Activated naive CD4-positive, alpha-beta T cell treated with anti-CD3 and anti-CD28 coated beads, Interleukin-2, amount 50 U/mL, for 16 hours (primary cell): ENCODE measurements around the gene TYSND1.
A peak's percentile ranks its signal among the peaks of the same experiment; 100 is the strongest.
"Not testable (repeated sequence)": the region's sequence is repeated elsewhere in the genome, so short reads cannot be mapped to it uniquely, and the experiment has no call there.

ENCODE experiments used
- DNase-seq: peaks from one replicate; pipeline ENCODE4 v3.0.0-alpha.2; 2020

TYSND1 gene

DNA sequence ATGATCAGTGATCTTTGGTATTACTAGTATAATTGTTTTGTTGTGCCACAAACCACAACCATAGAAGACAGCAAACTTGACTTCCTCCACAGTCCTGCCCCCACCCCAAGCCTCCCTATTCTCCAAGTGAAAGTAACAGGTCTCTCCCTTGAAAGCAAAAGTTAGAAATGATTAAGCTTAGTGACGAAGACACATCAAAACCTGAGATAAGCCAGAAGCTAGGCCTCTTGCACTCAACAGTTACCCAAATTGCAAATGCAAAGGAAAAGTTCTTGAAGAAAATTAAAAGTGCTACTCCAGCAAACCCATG is 16.3 kb upstream of the TYSND1 start:
- DNase-seq: peak; percentile 67

DNA sequence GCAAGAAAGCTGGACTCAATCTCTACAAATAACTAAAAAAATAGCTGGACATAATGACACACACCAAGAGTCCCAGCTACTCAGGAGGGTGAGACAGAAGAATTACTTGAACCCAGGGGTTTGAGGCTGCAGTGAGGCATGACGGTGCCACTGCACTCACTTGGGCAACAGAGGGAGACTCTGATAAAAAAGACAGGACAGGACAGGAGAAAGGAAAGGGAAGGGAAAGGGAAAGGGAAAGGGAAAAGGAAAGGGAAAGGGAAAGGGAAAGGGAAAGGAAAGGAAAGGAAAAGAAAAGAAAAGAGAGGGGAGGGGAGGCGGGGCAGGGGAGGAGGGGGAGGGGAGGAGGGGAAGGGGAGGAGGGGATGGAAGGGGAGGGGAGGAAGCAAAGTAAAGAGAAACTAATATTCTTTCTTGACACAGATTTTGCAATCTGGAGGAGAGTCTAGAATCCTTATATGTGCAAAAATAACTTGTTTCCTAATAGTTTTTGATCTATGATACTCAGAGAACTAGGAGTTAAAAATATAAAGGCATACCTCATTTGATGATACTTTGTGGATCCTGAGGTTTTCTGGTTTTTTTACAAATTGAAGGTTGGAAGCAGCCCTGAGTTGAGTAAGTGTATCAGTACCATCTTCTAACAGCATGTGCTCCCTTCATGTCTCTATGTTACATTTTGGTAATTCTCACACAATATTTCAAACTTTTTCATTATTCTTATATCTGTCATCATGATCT is 15.8 kb upstream of the TYSND1 start:
- no peak for DNase-seq

DNA sequence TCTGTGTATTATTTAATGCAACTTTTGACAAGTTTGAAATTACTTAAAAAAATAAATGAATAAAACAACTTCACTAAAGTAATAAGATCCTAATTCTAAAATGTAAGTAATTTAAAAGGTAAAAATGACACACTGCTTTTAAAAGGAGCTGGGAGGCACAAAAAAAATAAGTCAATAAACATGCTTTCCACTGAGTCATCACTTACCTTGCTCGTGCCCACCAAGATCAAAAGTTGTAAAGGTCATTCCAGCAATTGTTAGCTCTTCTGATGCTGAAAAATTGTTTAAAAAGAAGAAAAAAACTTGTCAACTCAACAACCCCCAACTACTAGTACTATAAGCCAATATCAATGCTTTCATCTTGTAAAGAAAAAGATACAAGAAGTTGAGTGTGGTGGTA is 14.3 kb upstream of the TYSND1 start:
- no peak for DNase-seq

DNA sequence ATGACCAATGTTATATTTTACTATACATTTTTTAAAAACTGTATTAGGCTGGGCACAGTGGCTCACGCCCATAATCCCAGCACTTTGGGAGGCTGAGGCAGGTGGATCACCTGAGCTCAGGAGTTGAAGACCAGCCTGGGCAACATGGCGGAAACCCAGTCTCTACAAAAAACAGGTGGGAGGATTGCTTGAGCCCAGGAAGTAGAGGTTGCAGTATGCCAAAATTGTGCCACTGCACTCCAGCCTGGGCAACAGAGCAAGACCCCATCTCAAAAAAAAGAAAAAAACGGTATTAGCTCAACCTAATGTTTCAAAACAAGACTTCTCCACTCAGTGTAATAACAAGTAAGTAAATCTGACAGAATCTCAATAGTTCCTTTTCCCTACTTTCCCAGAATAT is 12.9 kb upstream of the TYSND1 start:
- not testable (repeated sequence) for DNase-seq

DNA sequence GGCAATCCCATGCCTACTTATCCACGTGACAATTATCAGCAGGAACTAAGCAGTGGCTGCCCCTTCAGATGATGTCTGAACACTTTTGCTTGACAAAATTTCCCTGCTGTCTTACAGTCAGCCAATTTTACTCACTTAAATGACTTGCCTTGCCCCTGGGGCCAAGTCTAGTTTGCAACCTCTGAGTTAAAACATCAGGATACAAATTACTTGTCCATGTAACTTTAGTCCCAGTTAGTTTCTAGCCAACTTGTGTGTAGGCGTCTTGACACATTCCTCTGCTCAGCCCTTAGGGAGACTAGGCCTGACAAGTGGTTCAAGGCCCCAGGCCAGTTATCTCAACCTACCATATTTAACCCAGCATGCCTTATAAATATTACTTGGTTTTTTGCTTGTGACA is 11.6 kb upstream of the TYSND1 start:
- no peak for DNase-seq

DNA sequence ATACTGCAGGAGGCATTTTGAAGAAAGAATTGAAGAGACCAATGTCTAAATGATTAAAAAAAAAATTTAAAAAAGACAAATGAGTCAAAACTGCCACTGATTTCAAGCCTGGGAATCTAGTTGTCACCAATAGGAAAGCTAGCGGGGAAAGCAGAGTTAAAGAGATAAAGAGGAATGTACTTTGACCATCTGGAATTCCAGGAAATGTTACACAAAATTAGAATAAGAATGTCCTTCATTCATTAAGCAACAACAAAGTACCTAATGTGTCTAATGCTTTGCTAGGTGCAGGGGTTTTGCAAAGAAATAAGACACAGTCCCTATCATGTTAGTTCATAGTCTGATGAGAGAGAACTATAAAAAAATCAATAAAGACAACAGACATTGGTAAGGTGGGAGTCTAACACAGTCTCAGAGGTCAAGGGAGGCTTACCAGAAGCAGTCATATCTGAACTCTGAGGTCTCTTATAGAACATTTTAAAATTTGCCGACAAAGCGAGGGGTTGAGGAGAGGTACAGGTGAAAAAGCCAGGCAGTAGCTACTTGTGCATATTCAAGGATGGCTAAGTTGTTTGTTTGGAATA is 8.8 kb upstream of the TYSND1 start:
- DNase-seq: no peak

DNA sequence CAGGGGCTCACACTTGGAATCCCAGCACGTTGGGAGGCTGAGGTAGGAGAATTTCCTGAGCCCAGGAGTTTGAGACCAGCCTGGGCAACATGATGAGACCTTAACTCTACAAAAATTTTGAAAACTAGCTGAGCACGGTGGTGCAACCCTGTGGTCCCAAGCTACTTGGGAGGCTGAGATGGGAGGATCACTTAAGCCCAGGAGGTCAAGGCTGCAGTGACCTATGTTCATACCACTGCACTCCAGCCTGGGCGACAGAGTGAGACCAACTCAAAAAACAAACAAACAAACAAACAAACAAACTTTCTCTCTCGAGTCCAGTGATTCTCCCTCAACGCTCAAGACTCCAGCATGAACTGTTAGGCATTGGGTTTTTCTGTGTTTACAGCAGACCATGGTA is 2.0 kb upstream of the TYSND1 start:
- DNase-seq: no peak

DNA sequence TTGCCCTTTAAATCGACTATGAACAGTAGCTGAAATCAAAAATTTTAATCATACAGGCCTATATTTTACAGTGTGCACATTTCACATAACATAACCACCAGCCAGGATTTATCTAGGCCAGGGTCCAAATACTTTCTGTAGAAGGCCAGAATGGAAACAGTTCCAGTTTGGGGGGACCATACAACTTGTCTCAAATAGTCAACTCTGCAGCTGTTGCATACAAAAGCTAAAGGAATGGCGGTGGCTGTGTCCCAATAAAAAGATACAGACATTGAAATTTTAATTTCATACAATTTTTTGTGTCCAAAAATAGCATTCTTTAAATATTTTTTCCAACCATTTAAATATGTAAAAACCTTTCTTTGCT is 742 bp upstream of the TYSND1 start:
- DNase-seq: no peak

DNA sequence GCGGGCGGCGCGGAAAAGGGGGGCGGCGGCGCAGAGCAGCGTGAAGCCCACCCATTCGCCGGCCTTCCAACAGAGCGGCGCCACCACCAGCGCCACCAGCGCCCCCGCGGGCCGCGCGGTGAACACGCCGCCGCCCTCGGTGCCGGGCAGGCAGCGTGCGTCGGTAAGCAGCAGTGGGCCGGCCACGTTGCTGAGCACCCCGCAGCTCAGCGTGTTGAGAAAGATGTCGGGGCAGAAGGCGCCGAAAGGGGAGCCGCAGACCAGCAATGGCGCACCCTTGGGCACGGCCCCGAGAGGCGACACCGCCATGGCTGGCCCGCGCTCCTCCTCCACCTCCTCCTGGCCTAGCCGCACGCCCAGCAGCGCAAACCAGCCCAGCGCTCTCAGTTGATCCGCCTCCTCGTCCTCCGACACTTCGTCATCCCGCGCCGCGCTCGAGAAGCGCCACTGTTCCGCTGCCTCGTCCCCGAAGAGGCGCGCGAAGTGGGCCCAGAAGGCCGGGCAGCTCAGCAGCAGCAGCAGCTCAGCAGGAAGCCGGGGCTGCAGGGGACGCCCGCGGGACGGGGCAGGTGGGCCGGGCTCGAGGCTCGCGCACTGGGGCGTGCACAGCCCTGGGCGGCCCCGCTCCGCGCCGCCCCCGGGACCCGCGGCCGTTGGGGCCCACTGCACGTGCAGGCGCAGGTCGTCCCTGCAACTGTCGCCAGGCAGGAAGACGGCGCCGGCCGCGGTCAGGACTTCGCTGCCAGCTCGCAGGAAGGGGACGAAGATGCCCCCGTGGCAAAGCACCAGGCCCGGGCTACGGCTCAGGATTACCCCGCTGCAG is 623 bp downstream of the TYSND1 start:
- peak; percentile 74 for DNase-seq

DNA sequence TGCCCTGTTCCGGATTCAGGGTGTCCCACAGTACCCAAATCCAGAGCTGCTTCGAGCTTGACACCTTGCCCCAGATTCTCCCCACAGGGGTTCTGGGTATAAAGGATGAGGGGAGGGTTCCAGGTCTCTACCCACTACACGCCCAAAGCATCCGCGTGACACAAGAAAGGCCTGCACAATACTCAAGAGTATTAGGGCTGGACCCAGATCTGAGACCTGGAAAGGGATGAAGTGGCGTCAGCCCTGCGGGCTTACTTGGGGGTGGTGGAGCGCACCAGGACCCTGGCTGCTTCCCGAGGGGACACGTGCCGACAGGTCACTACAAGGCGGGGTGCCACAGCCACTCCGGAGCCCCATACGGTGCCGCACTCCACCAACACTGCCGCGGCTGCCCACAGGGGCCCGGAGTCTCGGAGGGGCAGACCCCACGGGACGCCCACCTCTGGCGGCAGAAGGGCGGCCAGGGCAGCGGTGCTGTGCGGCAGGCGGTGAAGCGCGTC is 1.3 kb downstream of the TYSND1 start:
- DNase-seq: no peak

DNA sequence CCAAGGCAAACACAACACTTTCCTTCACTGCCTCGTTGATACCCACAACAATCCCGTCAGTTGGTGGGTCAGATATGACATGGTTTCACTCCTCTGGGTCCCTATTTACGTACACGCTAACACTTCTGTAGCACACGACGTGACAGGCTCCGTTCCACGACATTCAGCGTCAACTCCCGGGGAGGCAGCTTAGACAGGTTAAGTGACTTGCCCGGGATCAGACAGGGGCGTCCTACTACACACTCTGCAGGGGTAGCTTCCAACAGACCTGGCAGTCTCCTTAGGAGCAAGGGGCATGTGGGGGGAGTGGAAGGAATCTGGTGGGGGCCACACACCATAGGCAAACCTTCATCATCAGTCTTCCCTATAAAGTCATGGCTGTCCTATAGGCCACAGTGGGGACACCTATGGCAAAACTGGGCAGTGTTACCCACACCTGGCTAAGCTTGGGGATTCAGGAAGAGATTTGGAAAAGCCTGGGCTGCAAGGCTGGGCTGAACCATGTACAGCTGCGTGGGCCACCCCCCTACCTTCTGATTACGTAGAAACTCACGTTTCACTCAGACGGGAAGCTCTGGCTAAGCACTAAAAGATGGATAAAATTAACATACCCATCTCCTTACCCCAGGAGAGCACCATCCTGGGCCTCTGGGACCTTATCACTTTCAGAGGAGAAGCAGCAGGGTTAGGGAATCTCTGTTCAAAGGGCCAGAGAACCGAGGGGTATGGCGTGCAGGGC is 2.0 kb downstream of the TYSND1 start:
- DNase-seq: no peak

DNA sequence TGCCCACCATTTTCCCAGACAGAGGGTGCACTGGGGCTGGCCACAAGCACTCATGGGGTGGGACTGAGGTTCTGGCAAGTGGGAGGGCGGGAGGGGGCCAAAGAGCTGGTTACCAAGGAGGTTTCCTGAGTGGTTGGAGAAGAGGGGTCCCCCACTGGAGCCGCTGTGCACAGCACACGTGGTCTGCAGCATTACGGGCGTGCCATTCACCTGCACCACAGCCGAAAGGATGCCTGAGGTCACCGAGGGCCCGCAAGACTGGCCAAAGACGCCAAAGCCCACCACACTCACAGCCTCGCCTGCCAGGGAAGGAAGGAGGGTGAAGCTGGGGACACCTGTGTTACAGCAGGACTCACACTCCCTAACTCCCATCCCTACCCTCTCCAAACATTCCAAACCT is 3.9 kb downstream of the TYSND1 start:
- DNase-seq: no peak

DNA sequence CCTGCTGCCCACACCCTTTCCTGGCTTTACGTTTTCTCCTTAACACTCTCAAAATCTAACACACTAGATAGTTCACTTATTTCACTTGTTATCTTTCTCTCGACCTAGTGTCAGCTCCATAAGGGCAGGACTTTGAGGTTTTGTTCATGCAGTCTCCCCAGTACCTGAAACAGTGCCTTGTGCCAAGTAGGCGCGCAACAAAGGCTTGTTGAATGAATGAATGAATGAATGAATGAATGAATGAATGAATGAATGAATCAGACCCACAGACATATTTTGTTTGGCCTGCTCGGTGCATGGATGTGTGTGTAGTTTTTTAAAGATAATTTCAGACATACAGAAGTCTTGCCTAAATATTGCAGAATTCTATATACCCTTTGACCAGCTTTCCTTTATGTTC is 6.2 kb downstream of the TYSND1 start:
- no peak for DNase-seq

DNA sequence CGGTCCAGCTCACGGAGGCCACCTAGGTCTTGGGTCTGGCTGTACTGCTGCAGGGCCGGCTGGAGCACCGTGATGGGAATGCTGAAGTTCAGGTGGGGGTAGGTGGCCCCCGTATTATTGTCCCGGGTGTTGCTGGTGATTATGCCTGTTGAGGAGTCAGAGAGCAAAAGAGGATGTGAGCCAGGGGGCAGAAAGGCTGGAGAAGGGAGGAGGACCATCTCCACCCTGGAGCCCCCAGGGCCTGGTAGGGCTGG is 6.6 kb downstream of the TYSND1 start:
- DNase-seq: no peak

DNA sequence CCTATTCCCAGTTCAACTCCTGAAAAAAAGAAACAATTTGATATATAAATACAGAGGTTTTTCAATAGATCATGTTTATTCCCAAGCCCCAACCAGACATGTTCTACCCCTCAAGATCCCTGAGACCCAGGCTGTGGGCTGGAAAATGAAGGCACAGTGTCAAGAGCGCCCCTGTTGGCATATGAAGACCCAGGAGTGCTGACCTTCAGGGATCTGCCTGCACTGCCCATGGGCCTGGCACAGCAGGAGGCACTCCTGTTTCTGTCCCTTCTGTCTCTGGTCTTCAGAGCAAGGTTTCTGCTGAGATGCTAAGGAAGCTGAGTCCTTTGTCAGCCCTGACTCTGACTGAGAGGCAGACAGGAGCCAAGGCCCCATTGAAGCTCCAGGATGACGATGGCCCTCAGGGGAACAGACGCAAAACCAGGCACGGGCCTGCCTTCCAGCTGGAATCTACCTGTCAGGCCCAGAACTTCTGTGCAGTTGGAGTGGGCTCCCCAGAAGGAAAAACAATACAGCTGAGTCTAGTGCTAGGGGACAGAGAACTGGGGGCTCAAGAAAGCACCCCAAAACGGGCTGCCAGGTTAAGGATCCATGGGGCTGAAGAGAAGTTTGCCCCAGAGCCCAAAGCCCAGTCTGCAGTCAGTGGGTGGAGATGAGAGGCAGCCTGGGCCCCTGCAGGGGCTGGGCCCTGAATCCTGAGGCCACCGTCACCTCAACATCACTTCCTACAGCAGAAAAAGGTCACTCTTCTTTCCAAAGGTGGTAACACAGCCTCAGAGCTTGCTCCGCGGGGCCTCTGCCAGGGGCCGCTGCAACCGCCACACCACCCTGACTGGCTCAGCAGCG is 7.1 kb downstream of the TYSND1 start:
- DNase-seq: no peak

DNA sequence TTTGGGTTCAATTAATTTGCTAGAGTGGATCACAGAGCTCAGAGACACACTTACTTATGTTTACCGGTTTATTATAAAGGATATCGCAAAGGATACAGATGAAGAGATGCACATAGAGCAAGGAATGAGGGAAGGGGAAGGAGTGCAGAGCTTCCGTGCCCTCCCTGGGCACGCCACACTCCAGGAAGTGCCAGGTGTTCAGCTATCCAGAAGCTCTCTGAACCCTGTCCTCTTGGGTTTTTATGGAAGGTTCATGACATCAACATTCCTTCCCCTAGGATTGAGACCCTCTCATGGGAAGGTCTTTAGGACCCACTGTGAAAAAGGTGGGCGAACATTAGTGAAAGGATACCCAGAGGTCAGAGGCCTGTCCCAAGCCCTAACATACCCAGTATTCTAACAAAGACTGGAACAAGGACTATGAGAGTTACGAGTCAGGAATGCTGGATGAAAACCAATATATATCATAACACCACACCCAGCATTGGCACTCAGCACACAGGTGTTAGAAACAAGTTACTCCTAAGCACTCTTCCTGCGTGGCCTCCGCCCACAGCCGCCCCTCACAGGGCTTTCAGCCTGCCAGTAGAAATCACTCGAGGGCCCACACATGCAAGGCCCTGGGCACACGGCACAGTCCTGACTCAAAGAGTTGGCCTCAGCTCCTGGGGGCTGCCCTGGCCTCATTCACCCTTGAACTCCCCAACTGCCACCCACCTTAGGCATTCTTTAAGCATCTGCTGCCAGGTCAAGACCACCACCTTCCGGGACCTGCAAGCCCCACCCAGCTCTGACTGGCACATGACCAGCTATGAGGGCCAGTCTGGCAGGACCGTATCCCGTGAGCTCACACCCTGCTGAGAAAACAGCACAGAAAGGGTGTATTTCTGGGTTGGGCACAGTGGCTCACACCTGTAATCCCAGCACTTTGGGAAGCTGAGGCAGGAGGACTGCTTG is 8.3 kb downstream of the TYSND1 start:
- DNase-seq: no peak

DNA sequence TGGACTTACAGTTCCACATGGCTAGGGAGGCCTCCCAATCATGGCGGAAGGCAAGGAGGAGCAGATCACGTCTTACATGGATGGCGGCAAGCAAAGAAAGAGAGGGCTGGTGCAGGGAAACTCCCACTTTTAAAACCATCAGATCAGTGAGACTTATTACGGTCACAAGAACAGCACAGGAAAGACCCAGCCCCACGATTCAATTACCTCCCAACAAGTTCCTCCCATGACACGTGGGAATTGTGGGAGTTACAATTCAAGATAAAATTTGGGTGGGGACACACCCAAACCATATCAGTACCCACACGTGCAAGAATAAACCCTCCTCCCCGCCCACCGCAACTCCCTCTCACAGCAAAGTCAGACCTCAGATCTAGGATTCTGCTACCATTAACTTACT is 9.4 kb downstream of the TYSND1 start:
- no peak for DNase-seq

DNA sequence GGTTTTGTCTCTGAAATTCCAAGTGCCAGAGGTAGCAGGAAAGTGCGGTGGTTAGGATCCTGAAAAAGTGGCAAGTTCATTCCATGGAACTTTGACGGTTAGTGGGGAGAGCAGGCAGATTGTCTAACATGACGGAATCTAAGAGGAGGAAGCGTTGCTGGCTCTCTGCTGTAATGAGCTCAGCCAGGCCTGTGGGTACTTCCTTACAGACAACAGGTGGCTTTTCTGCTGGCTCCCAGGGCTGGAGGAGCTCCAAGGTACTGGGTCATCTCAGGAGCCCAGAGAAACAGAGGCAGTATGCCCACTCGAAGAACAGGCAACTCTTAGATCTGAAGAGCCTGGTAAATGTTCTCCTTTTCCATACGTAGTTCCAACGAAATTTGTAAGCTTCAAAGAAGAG is 10.8 kb downstream of the TYSND1 start:
- DNase-seq: no peak

DNA sequence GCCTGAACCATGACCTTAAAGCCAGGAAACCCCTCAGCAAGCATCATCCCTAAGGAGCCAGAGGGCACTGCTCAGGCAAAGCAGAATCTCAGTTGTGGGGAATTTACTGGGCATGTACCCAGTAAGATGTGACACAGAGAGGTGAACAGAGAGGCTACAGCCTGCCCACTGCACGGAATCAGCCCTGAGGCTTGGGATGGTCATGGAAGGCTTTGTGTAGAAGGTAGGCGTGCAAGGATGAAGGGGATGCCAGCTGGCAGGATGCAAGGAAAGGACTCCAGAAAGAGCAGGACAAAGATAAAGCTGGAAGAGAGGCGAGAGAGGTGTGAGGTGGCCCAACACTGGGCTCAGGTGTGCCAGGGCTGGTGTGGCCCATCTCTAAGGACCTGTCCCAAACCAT is 11.5 kb downstream of the TYSND1 start:
- DNase-seq: no peak

DNA sequence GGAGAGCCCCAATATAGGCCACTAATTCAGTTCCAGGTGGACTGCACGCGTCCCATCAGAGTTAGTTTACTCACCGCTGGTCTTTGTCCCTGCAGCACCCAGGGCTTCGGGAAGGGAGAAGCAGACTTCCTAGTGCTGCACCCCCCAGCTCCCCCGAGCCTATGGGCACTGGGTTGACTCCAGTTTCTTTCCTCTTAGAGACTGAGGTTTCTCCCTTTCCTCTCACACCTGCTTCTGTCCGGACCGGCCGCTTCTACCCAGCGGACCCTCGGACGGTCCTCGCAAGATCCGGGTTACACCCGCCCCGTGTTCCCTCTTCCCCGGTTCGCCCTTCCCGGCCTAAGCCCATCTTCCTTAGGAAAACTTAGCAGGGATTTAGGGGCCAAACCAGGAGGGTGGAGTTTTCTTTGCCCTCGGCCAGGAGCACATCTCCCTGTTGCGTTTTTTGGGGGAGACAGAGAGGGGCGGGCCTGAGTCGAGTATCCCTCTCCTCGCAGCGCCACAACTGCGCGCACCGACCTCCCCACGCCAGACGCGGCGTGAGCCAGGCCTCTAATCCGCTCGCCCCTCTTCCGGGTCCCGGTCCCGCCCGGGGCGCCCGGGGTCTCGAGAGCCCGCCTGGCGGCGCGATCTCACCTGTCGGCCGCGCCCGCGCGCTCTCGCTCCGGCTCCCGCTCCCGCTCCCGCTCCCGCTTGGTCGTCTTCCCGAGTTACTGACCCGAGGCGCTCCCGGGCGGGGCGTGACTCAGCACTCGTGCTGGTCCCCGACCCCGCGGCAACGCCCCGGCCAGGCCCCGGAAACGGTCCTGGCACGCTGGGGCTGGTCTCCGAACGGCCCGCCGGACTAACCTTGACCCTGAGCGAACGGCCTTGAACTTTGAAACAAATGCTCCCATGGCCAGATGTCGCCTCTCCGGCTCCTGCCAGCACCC is 14.1 kb downstream of the TYSND1 start, which contains the start of gene AIFM2:
Gene AIFM2, minus strand, starts transcription at position 728 of the 932 bp plus-strand sequence. CDS start 8,741 bp downstream, outside the sequence.
- peak; percentile 51 for DNase-seq
